ENCODE measurements around the gene TNNT2.

GRCh38 chr1:201399018-201399351 lies 21.5 kb upstream of the TNNT2 start, which contains the start of gene LAD1:
- TF ChIP-seq SP1 (IDR thresholded peaks at IDR 0.05) (no peak), ZNF384 (IDR thresholded peaks at IDR 0.05) (no peak), FOXA1 (IDR thresholded peaks at IDR 0.05) (no peak), BHLHE40 (IDR thresholded peaks at IDR 0.05; ENCODE audit: borderline replicate concordance) (no peak), FOXM1 (IDR thresholded peaks at IDR 0.05; ENCODE audit: borderline replicate concordance) (no peak), ELF4 (IDR thresholded peaks at IDR 0.05) (no peak), ARNT (IDR thresholded peaks at IDR 0.05) (no peak), HDGF (IDR thresholded peaks at IDR 0.05; ENCODE audit: borderline replicate concordance) (no peak), TARDBP (IDR thresholded peaks at IDR 0.05) (no peak), FOXK2 (IDR thresholded peaks at IDR 0.05) (no peak)

All from HEK293T (cell line).